Measurements from ENCODE around the gene RABGAP1L.

The RABGAP1L gene

GRCh38 chr1:174158767-174159251 is 511 bp upstream of the RABGAP1L start:
- peak overlapping the region; percentile 89 for H3K4me3 ChIP-seq (ENCODE audit: low read depth, low read length)
- H3K4me1 ChIP-seq: peaks cover 4% of the 10 kb centered on the region; the same call in 1 of the 2 replicates
- H3K9me3 ChIP-seq: no peaks in the 10 kb centered on the region
- no peaks in the 10 kb centered on the region for H3K27me3 ChIP-seq
- H3K36me3 ChIP-seq: no peaks in the 10 kb centered on the region
- no peak for DNase-seq
- TF ChIP-seq CTCF (IDR thresholded peaks at IDR 0.05; ENCODE audit: low read depth, low read length): no peak

GRCh38 chr1:174160109-174160473 is 771 bp downstream of the RABGAP1L start:
- peak overlapping the region; percentile 89 for H3K4me3 ChIP-seq (ENCODE audit: low read depth, low read length)
- no peak for TF ChIP-seq CTCF (IDR thresholded peaks at IDR 0.05; ENCODE audit: low read depth, low read length)
- no peaks in the 10 kb centered on the region for H3K27me3 ChIP-seq
- H3K4me1 ChIP-seq: peaks cover 4% of the 10 kb centered on the region; the same call in 1 of the 2 replicates
- no peaks in the 10 kb centered on the region for H3K9me3 ChIP-seq
- peak; percentile 17 for DNase-seq
- H3K36me3 ChIP-seq: no peaks in the 10 kb centered on the region

- peaks cover 4% of the 10 kb centered on the region; the same call in 1 of the 2 replicates for H3K4me1 ChIP-seq
- no peak for TF ChIP-seq CTCF (IDR thresholded peaks at IDR 0.05; ENCODE audit: low read depth, low read length)
- H3K36me3 ChIP-seq: no peaks in the 10 kb centered on the region
- no peaks in the 10 kb centered on the region for H3K27me3 ChIP-seq
- DNase-seq: no peak
- H3K9me3 ChIP-seq: no peaks in the 10 kb centered on the region
- H3K4me3 ChIP-seq (ENCODE audit: low read depth, low read length): peak overlapping the region; percentile 89
These were observed 1.3 kb downstream of the RABGAP1L start for GRCh38 chr1:174160603-174161002.

- H3K36me3 ChIP-seq: no peaks in the 10 kb centered on the region
- no peaks in the 10 kb centered on the region for H3K27me3 ChIP-seq
- H3K9me3 ChIP-seq: no peaks in the 10 kb centered on the region
- DNase-seq: no peak
- H3K4me3 ChIP-seq (ENCODE audit: low read depth, low read length): no peak overlapping the region
- no peak for TF ChIP-seq CTCF (IDR thresholded peaks at IDR 0.05; ENCODE audit: low read depth, low read length)
- H3K4me1 ChIP-seq: peaks cover 4% of the 10 kb centered on the region; the same call in 1 of the 2 replicates
These were observed 2.5 kb downstream of the RABGAP1L start for GRCh38 chr1:174161813-174162212.

- no peak for TF ChIP-seq CTCF (IDR thresholded peaks at IDR 0.05; ENCODE audit: low read depth, low read length)
- H3K36me3 ChIP-seq: no peaks in the 10 kb centered on the region
- no peaks in the 10 kb centered on the region for H3K27me3 ChIP-seq
- DNase-seq: no peak
- no peak overlapping the region for H3K4me3 ChIP-seq (ENCODE audit: low read depth, low read length)
- H3K9me3 ChIP-seq: no peaks in the 10 kb centered on the region
- H3K4me1 ChIP-seq: no peaks in the 10 kb centered on the region
These were observed 5.5 kb downstream of the RABGAP1L start for GRCh38 chr1:174164826-174165225.

GRCh38 chr1:174165471-174166137 is 6.3 kb downstream of the RABGAP1L start:
- DNase-seq: no peak
- TF ChIP-seq CTCF (IDR thresholded peaks at IDR 0.05; ENCODE audit: low read depth, low read length): no peak
- no peaks in the 10 kb centered on the region for H3K4me1 ChIP-seq
- H3K36me3 ChIP-seq: no peaks in the 10 kb centered on the region
- no peaks in the 10 kb centered on the region for H3K27me3 ChIP-seq
- H3K4me3 ChIP-seq (ENCODE audit: low read depth, low read length): no peak overlapping the region
- H3K9me3 ChIP-seq: no peaks in the 10 kb centered on the region

All from BE2C (cell line).